ENCODE results near the gene HTR3B.
"Not testable (repeated sequence)": the region's sequence is repeated elsewhere in the genome, so short reads cannot be mapped to it uniquely, and the experiment has no call there.

- TF ChIP-seq, protein P1, sequence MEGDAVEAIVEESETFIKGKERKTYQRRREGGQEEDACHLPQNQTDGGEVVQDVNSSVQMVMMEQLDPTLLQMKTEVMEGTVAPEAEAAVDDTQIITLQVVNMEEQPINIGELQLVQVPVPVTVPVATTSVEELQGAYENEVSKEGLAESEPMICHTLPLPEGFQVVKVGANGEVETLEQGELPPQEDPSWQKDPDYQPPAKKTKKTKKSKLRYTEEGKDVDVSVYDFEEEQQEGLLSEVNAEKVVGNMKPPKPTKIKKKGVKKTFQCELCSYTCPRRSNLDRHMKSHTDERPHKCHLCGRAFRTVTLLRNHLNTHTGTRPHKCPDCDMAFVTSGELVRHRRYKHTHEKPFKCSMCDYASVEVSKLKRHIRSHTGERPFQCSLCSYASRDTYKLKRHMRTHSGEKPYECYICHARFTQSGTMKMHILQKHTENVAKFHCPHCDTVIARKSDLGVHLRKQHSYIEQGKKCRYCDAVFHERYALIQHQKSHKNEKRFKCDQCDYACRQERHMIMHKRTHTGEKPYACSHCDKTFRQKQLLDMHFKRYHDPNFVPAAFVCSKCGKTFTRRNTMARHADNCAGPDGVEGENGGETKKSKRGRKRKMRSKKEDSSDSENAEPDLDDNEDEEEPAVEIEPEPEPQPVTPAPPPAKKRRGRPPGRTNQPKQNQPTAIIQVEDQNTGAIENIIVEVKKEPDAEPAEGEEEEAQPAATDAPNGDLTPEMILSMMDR (IDR thresholded peaks at IDR 0.05; ENCODE audit: poor library complexity, severe bottlenecking) = not testable (repeated sequence)
- not testable (repeated sequence) for TF ChIP-seq EP300 (conservative IDR thresholded peaks at IDR 0.05; ENCODE audit: poor library complexity, severe bottlenecking); RAD21 (conservative IDR thresholded peaks at IDR 0.05); EZH2 (IDR thresholded peaks at IDR 0.05; ENCODE audit: borderline replicate concordance, insufficient read depth, low read length, poor library complexity, severe bottlenecking); POLR2AphosphoS5 (IDR thresholded peaks at IDR 0.05); TAF1 (IDR thresholded peaks at IDR 0.05; ENCODE audit: low read depth); SMC3 (conservative IDR thresholded peaks at IDR 0.05; ENCODE audit: poor library complexity); MXI1 (conservative IDR thresholded peaks at IDR 0.05; ENCODE audit: poor library complexity, severe bottlenecking)
- TF ChIP-seq, protein P2, sequence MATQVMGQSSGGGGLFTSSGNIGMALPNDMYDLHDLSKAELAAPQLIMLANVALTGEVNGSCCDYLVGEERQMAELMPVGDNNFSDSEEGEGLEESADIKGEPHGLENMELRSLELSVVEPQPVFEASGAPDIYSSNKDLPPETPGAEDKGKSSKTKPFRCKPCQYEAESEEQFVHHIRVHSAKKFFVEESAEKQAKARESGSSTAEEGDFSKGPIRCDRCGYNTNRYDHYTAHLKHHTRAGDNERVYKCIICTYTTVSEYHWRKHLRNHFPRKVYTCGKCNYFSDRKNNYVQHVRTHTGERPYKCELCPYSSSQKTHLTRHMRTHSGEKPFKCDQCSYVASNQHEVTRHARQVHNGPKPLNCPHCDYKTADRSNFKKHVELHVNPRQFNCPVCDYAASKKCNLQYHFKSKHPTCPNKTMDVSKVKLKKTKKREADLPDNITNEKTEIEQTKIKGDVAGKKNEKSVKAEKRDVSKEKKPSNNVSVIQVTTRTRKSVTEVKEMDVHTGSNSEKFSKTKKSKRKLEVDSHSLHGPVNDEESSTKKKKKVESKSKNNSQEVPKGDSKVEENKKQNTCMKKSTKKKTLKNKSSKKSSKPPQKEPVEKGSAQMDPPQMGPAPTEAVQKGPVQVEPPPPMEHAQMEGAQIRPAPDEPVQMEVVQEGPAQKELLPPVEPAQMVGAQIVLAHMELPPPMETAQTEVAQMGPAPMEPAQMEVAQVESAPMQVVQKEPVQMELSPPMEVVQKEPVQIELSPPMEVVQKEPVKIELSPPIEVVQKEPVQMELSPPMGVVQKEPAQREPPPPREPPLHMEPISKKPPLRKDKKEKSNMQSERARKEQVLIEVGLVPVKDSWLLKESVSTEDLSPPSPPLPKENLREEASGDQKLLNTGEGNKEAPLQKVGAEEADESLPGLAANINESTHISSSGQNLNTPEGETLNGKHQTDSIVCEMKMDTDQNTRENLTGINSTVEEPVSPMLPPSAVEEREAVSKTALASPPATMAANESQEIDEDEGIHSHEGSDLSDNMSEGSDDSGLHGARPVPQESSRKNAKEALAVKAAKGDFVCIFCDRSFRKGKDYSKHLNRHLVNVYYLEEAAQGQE (IDR thresholded peaks at IDR 0.05; ENCODE audit: borderline replicate concordance) = not testable (repeated sequence)
These were observed 25.1 kb upstream of the HTR3B start for GRCh38 chr11:113879446-113879845.

All from neural cell (in vitro differentiated cells).